Pancreas (tissue), 10 donors: ENCODE data around the gene SNUPN. TPM values are rescaled to one million over a fixed set of nuclear protein-coding genes. Genes with fewer than 3 reads are reported as not detected.

Experiments
- ATAC-seq, 4 donors: fragments of 200-7000 bp; cut with Tn5 transposase; one replicate each; pipeline versions ENCODE4 v1.8.0 to v1.9.1; 2020; ENCODE audit warnings: mild to moderate bottlenecking in 4 of 4, moderate library complexity in 4 of 4
- DNase-seq, 6 donors: peaks; one replicate each; pipeline ENCODE4 v3.0.0-alpha.2; 2020
- FAIRE-seq: peaks from 2 replicates; lab custom pipeline; 2012; peaks lifted over from hg19 to GRCh38; lab: Jason Lieb, UNC
- H3K27ac ChIP-seq, 4 donors: fragments of 200-600 bp; sonication (generic); 1 replicate in 3 of 4; 2 replicates in 1 of 4; pipeline versions ENCODE4 v1.5.0 to v1.8.0; 2020
- H3K27me3 ChIP-seq, 4 donors: fragments of 200-600 bp; one replicate each; pipeline ENCODE4 v1.8.0; 2021
- H3K36me3 ChIP-seq, 3 donors: fragments of 200-600 bp; sonication (generic) in 1 of 3; one replicate each; pipeline versions ENCODE4 v1.5.0 to v1.8.0; 2020 to 2021
- H3K4me1 ChIP-seq, 3 donors: fragments of 200-600 bp; one replicate each; pipeline ENCODE4 v1.8.0; 2021
- H3K4me3 ChIP-seq, 4 donors: fragments of 200-600 bp; sonication (generic) in 2 of 4; one replicate each; pipeline versions ENCODE4 v1.5.0 to v1.8.0; 2020 to 2021
- H3K9me3 ChIP-seq, 4 donors: fragments of 200-600 bp; one replicate each; pipeline ENCODE4 v1.8.0; 2021
- CTCF ChIP-seq, 4 donors: fragments of 200-600 bp; sonication (generic) in 3 of 4; IDR thresholded peaks; one replicate each; pipeline versions ENCODE4 v1.5.0 to v1.8.0; 2021; ENCODE audit warnings: antibody characterized with exemption in 4 of 4
- WGBS, 2 donors: extraction: QIAGEN DNeasy Blood & Tissue Kit; methylation state at CpG; one replicate each; pipeline ENCODE4 v1.1.7; 2013; 5-methylcytosine and 5-hydroxymethylcytosine counted together
- intact Hi-C, 3 donors: fragments of 100-400 bp; cut with DNase I; formaldehyde crosslinking; loops; one replicate each; pipeline versions ENCODE4 v1.11.1 to v1.14.2; 2022
- polyA plus RNA-seq, 2 donors: library from polyadenylated mRNA; stranded (reverse); fragments of 200-250 nt; gene quantifications; one replicate each; pipeline ENCODE4 v1.2.3, GENCODE V29; 2013
- total RNA-seq, 6 donors: library from RNA; stranded (reverse); fragmentation: NEBNext Ultra II Directional in 4 of 6; extraction: Animal tissue kit (Norgen Biotek cat#: 25700) in 4 of 6; gene quantifications; one replicate each; pipeline versions ENCODE4 v1.2.1 to v1.2.4, GENCODE V29; 2021 to 2023
- donor health status: healthy with polysubstance abuse.
- donor health status: DM: no; HTN: no; CAD: no; lungs with moderate emphysema.
- donor health status: DM: no; HTN: no; CAD: no.
- donor health status: control.
- donor health status: control.
- donor health status: Bipolar disorder and iron deficiency.
- donor health status: DM: yes; HTN: yes; CAD: no.
- donor health status: DM: no; HTN: no; CAD: no.
- donor health status: DM: no; HTN: no; CAD: no.
- donor health status: DM: yes; HTN: yes; CAD: no.

The SNUPN gene
- total and polyA plus RNA-seq, 8 donors, result 5.1 to 13.1 (median 7.9) TPM

- no peaks in the 10 kb centered on the region for H3K36me3 ChIP-seq
- H3K27me3 ChIP-seq, result no peaks in the 10 kb centered on the region
- no peak for TF ChIP-seq CTCF (IDR thresholded peaks at IDR 0.05)
- 32% methylated on average over 5 of the region's 5 CpGs for WGBS, 2 donors
- ATAC-seq (no peak), FAIRE-seq (no peak), DNase-seq (no peak)
- no peak overlapping the region for H3K4me3 ChIP-seq
- intact Hi-C loops, result no loop called here
- H3K27ac ChIP-seq, result no peak overlapping the region
- H3K4me1 ChIP-seq, result peaks cover 5 to 32% (median 18%) of the 10 kb centered on the region in 3 donors
- H3K9me3 ChIP-seq, result no peaks in the 10 kb centered on the region
Observed at GRCh38 chr15:75641603-75642002, 16.1 kb upstream of the SNUPN start.

GRCh38 chr15:75641179-75641503, 15.6 kb upstream of the SNUPN start:
- H3K27ac ChIP-seq, result peak overlapping the region in 2 of 4 donors; percentile 90 to 92
- no peaks in the 10 kb centered on the region for H3K27me3 ChIP-seq
- intact Hi-C loops, result no loop called here

GRCh38 chr15:75640483-75641178, 15.1 kb upstream of the SNUPN start:
- 7 to 9% methylated on average over 17 of the region's 17 CpGs for WGBS, 2 donors
- TF ChIP-seq CTCF (IDR thresholded peaks at IDR 0.05), result no peak
- peak; percentile 27 to 42 (median 36) for ATAC-seq
- H3K4me1 ChIP-seq, result peaks cover 5 to 23% (median 11%) of the 10 kb centered on the region in 3 donors
- H3K4me3 ChIP-seq, result peak overlapping the region; percentile 87 to 96 (median 90)
- intact Hi-C loops, result no loop called here
- H3K36me3 ChIP-seq, result no peaks in the 10 kb centered on the region
- no peaks in the 10 kb centered on the region for H3K27me3 ChIP-seq
- H3K9me3 ChIP-seq, result no peaks in the 10 kb centered on the region
- DNase-seq, result peak in 2 of 6 donors; percentile 57 to 60
- H3K27ac ChIP-seq, result peak overlapping the region; percentile 90 to 96 (median 93)
- FAIRE-seq, result no peak

More at GRCh38 chr15:75641179-75641503, 15.6 kb upstream of the SNUPN start:
- FAIRE-seq (no peak), DNase-seq (no peak), ATAC-seq (no peak)
- Histone ChIP-seq H3K9me3 (no peaks in the 10 kb centered on the region), H3K4me1 (peaks cover 5 to 27% (median 15%) of the 10 kb centered on the region in 3 donors), H3K36me3 (no peaks in the 10 kb centered on the region), H3K4me3 (peak overlapping the region in 1 of 4 donors; percentile 90)
- 79 to 81% methylated on average over 4 of the region's 4 CpGs for WGBS, 2 donors
- TF ChIP-seq CTCF (IDR thresholded peaks at IDR 0.05), result no peak

GRCh38 chr15:75639709-75640482, 14.4 kb upstream of the SNUPN start, which contains the start of gene IMP3:
IMP3 (minus strand) TSS chr15:75640224; CDS start chr15:75640168, 56 bp downstream.
- H3K27me3 ChIP-seq, result no peaks in the 10 kb centered on the region
- intact Hi-C loops, result loop anchor here in 1 of 3 donors (10.0 kb wide), 1 partner anchor 45 kb away; no protein-coding TSS in a partner anchor
- no peak for TF ChIP-seq CTCF (IDR thresholded peaks at IDR 0.05)
- H3K36me3 ChIP-seq, result no peaks in the 10 kb centered on the region
- H3K27ac ChIP-seq, result peak within 1 kb of the TSS; percentile 90 to 96 (median 93)
- 0% methylated on average over 81 to 83 of the region's 83 CpGs for WGBS, 2 donors
- peak; percentile 93 to 96 (median 94) for ATAC-seq
- peaks cover 5 to 23% (median 11%) of the 10 kb centered on the region in 3 donors for H3K4me1 ChIP-seq
- H3K9me3 ChIP-seq, result no peaks in the 10 kb centered on the region
- H3K4me3 ChIP-seq, result peak within 1 kb of the TSS; percentile 87 to 96 (median 90)
- no peak for FAIRE-seq
- DNase-seq, result peak; percentile 92 to 96 (median 95)
